Activated CD4-positive, alpha-beta T cell treated with anti-CD3 and anti-CD28 coated beads for 36 hours (primary cell): ENCODE results near the gene IER2. TPM values are rescaled to one million over a fixed set of nuclear protein-coding genes. Genes with fewer than 3 reads are reported as not detected.
A peak's percentile ranks its signal among the peaks of the same experiment; 100 is the strongest.

ENCODE experiments used
- ATAC-seq: fragments of 200-7000 bp; cut with Tn5 transposase; one replicate; pipeline ENCODE4 v1.10.0; 2021; ENCODE audit warnings: mild to moderate bottlenecking, moderate library complexity
- CTCF ChIA-PET: fragments of 350-600 bp; sonication (Branson Sonifier 250); formaldehyde crosslinking; loops from one replicate; lab custom pipeline; 2021; ENCODE audit warnings: antibody characterized with exemption; lab: Charles Lee
- POLR2A ChIA-PET: fragments of 350-600 bp; sonication (Branson Sonifier 250); formaldehyde crosslinking; loops from one replicate; lab custom pipeline; 2021; ENCODE audit warnings: antibody characterized with exemption, inconsistent platforms; lab: Charles Lee
- DNase-seq: peaks from one replicate; pipeline ENCODE4 v3.0.0-alpha.2; 2020
- H3K27ac Mint-ChIP-seq: one replicate; pipeline ENCODE4 v1.8.0; 2021; ENCODE audit warnings: mixed read lengths
- H3K27me3 Mint-ChIP-seq: one replicate; pipeline ENCODE4 v1.8.0; 2021; ENCODE audit warnings: mixed read lengths
- H3K36me3 Mint-ChIP-seq: one replicate; pipeline ENCODE4 v1.8.0; 2021; ENCODE audit warnings: low read depth, mixed read lengths
- H3K4me1 Mint-ChIP-seq: one replicate; pipeline ENCODE4 v1.8.0; 2021; ENCODE audit warnings: mixed read lengths
- H3K4me3 Mint-ChIP-seq: one replicate; pipeline ENCODE4 v1.8.0; 2021; ENCODE audit warnings: mild to moderate bottlenecking, moderate library complexity, mixed read lengths
- H3K9me3 Mint-ChIP-seq: one replicate; pipeline ENCODE4 v1.8.0; 2021; ENCODE audit warnings: low read depth, mixed read lengths
- intact Hi-C, 2 experiments: fragments of 100-400 bp; cut with DNase I in 1 of 2; cut with micrococcal nuclease in 1 of 2; formaldehyde crosslinking; loops; one replicate each; pipeline versions ENCODE4 v1.14.2 to v1.15.1; 2022 to 2024; cut with DNase I, micrococcal nuclease
- total RNA-seq, 2 experiments: library from RNA; stranded (reverse); gene quantifications; one replicate each; pipeline ENCODE4 v1.2.3, GENCODE V29; 2021

Gene IER2
- total RNA-seq, 2 experiments from 2014 or later = 109 to 118 TPM

GRCh38 chr19:13120031-13120430 lies 30.2 kb upstream of the IER2 start:
- DNase-seq (no peak), ATAC-seq (no peak)
- CTCF ChIA-PET = interaction anchor here (0.6 to 2.6 kb wide), 3 partner anchors 12 to 155 kb away, joined by 4 to 10 read pairs (median 5); no protein-coding TSS in a partner anchor
- Mint-ChIP-seq H3K4me1 (peaks cover 46% of the 10 kb centered on the region), H3K4me3 (peak overlapping the region; percentile 80), H3K9me3 (no peaks in the 10 kb centered on the region), H3K27ac (no peak overlapping the region), H3K27me3 (no peaks in the 10 kb centered on the region), H3K36me3 (peaks cover 19% of the 10 kb centered on the region)
- POLR2A ChIA-PET = interaction anchor here (0.7 to 1.0 kb wide), 3 partner anchors 12 to 732 kb away, joined by 4 to 6 read pairs (median 4); no protein-coding TSS in a partner anchor
- intact Hi-C loops = no loop called here

- no peaks in the 10 kb centered on the region for H3K27me3 Mint-ChIP-seq
- H3K36me3 Mint-ChIP-seq = peaks cover 15% of the 10 kb centered on the region
- DNase-seq (no peak), ATAC-seq (no peak)
- no peaks in the 10 kb centered on the region for H3K9me3 Mint-ChIP-seq
- CTCF ChIA-PET = interaction anchor here (1.0 kb wide), 1 partner anchor 11 kb away, joined by 5 read pairs; no protein-coding TSS in a partner anchor
- H3K27ac Mint-ChIP-seq = peak overlapping the region; percentile 23
- H3K4me1 Mint-ChIP-seq = peaks cover 38% of the 10 kb centered on the region
- POLR2A ChIA-PET = no interaction called here
- intact Hi-C loops = no loop called here
- H3K4me3 Mint-ChIP-seq = peak overlapping the region; percentile 35
Observed at GRCh38 chr19:13120817-13121216, 29.4 kb upstream of the IER2 start.

GRCh38 chr19:13121551-13122274 lies 28.5 kb upstream of the IER2 start:
- ChIA-PET CTCF (no interaction called here), POLR2A (no interaction called here)
- no peaks in the 10 kb centered on the region for H3K27me3 Mint-ChIP-seq
- DNase-seq (peak; percentile 36), ATAC-seq (no peak)
- H3K4me3 Mint-ChIP-seq = peak overlapping the region; percentile 35
- H3K4me1 Mint-ChIP-seq = peaks cover 38% of the 10 kb centered on the region
- peaks cover 15% of the 10 kb centered on the region for H3K36me3 Mint-ChIP-seq
- intact Hi-C loops = no loop called here
- no peaks in the 10 kb centered on the region for H3K9me3 Mint-ChIP-seq
- H3K27ac Mint-ChIP-seq = peak overlapping the region; percentile 23

- ATAC-seq (no peak), DNase-seq (peak; percentile 21)
- peak overlapping the region; percentile 23 for H3K27ac Mint-ChIP-seq
- H3K4me3 Mint-ChIP-seq = peak overlapping the region; percentile 6
- ChIA-PET CTCF (no interaction called here), POLR2A (no interaction called here)
- no peaks in the 10 kb centered on the region for H3K27me3 Mint-ChIP-seq
- no peaks in the 10 kb centered on the region for H3K9me3 Mint-ChIP-seq
- H3K36me3 Mint-ChIP-seq = peaks cover 15% of the 10 kb centered on the region
- intact Hi-C loops = no loop called here
- peaks cover 39% of the 10 kb centered on the region for H3K4me1 Mint-ChIP-seq
Observed at GRCh38 chr19:13122275-13122878, 27.8 kb upstream of the IER2 start.

GRCh38 chr19:13122980-13123957 lies 26.9 kb upstream of the IER2 start:
- Mint-ChIP-seq H3K4me1 (peaks cover 45% of the 10 kb centered on the region), H3K27me3 (no peaks in the 10 kb centered on the region), H3K36me3 (peaks cover 18% of the 10 kb centered on the region), H3K9me3 (no peaks in the 10 kb centered on the region), H3K4me3 (no peak overlapping the region), H3K27ac (no peak overlapping the region)
- POLR2A ChIA-PET = no interaction called here
- intact Hi-C loops = no loop called here
- DNase-seq = no peak
- CTCF ChIA-PET = interaction anchor here (0.5 kb wide), 1 partner anchor 155 kb away, joined by 4 read pairs; no protein-coding TSS in a partner anchor
- ATAC-seq = no peak

GRCh38 chr19:13127051-13127450 lies 23.2 kb upstream of the IER2 start:
- ATAC-seq (no peak), DNase-seq (no peak)
- POLR2A ChIA-PET = no interaction called here
- intact Hi-C loops = no loop called here
- Mint-ChIP-seq H3K4me1 (peaks cover 30% of the 10 kb centered on the region), H3K4me3 (no peak overlapping the region), H3K27me3 (no peaks in the 10 kb centered on the region), H3K36me3 (peaks cover 18% of the 10 kb centered on the region), H3K27ac (no peak overlapping the region), H3K9me3 (no peaks in the 10 kb centered on the region)
- CTCF ChIA-PET = interaction anchor here (0.7 to 1.4 kb wide), 5 partner anchors 9 to 161 kb away, joined by 3 to 4 read pairs (median 3); partner anchors contain the start of gene NACC1

GRCh38 chr19:13127811-13128575 lies 22.2 kb upstream of the IER2 start:
- Mint-ChIP-seq H3K4me1 (peaks cover 31% of the 10 kb centered on the region), H3K36me3 (peaks cover 20% of the 10 kb centered on the region), H3K9me3 (no peaks in the 10 kb centered on the region), H3K27me3 (no peaks in the 10 kb centered on the region), H3K4me3 (no peak overlapping the region), H3K27ac (no peak overlapping the region)
- no peak for DNase-seq
- intact Hi-C loops = no loop called here
- POLR2A ChIA-PET = interaction anchor here (0.6 to 1.2 kb wide), 2 partner anchors 28 to 687 kb away, joined by 3 to 4 read pairs; no protein-coding TSS in a partner anchor
- CTCF ChIA-PET = interaction anchor here (0.6 to 1.4 kb wide), 7 partner anchors 9 to 1003 kb away, joined by 3 to 4 read pairs (median 3); no protein-coding TSS in a partner anchor
- ATAC-seq = no peak

GRCh38 chr19:13128583-13128982 lies 21.6 kb upstream of the IER2 start:
- Mint-ChIP-seq H3K4me3 (no peak overlapping the region), H3K27me3 (no peaks in the 10 kb centered on the region), H3K4me1 (peaks cover 37% of the 10 kb centered on the region), H3K27ac (no peak overlapping the region), H3K36me3 (peaks cover 24% of the 10 kb centered on the region), H3K9me3 (no peaks in the 10 kb centered on the region)
- intact Hi-C loops = no loop called here
- ChIA-PET CTCF (interaction anchor here (0.6 to 1.4 kb wide), 5 partner anchors 8 to 297 kb away, joined by 3 to 5 read pairs (median 3); no protein-coding TSS in a partner anchor), POLR2A (interaction anchor here (0.6 to 1.2 kb wide), 3 partner anchors 27 to 686 kb away, joined by 3 to 4 read pairs (median 3); no protein-coding TSS in a partner anchor)
- no peak for ATAC-seq
- DNase-seq = no peak

- no peaks in the 10 kb centered on the region for H3K9me3 Mint-ChIP-seq
- intact Hi-C loops = no loop called here
- ATAC-seq = no peak
- POLR2A ChIA-PET = no interaction called here
- peaks cover 41% of the 10 kb centered on the region for H3K4me1 Mint-ChIP-seq
- CTCF ChIA-PET = interaction anchor here (1.4 kb wide), 1 partner anchor 25 kb away, joined by 5 read pairs; no protein-coding TSS in a partner anchor
- peaks cover 23% of the 10 kb centered on the region for H3K36me3 Mint-ChIP-seq
- no peak for DNase-seq
- no peak overlapping the region for H3K4me3 Mint-ChIP-seq
- no peak overlapping the region for H3K27ac Mint-ChIP-seq
- H3K27me3 Mint-ChIP-seq = no peaks in the 10 kb centered on the region
Observed at GRCh38 chr19:13129384-13129783, 20.8 kb upstream of the IER2 start.

- ChIA-PET CTCF (interaction anchor here (1.3 to 2.0 kb wide), 3 partner anchors 10 to 64 kb away, joined by 3 to 10 read pairs (median 5); no protein-coding TSS in a partner anchor), POLR2A (no interaction called here)
- intact Hi-C loops = no loop called here
- ATAC-seq = no peak
- H3K27me3 Mint-ChIP-seq = no peaks in the 10 kb centered on the region
- H3K4me1 Mint-ChIP-seq = peaks cover 43% of the 10 kb centered on the region
- H3K36me3 Mint-ChIP-seq = peaks cover 23% of the 10 kb centered on the region
- H3K4me3 Mint-ChIP-seq = no peak overlapping the region
- H3K9me3 Mint-ChIP-seq = no peaks in the 10 kb centered on the region
- no peak for DNase-seq
- H3K27ac Mint-ChIP-seq = peak overlapping the region; percentile 87
Observed at GRCh38 chr19:13130886-13131490, 19.2 kb upstream of the IER2 start.
